NCI-H226 (cell line): ENCODE data around the gene HOXA4.

Experiments
- DNase-seq: peaks from one replicate; pipeline ENCODE4 v3.0.0-alpha.2; 2015

HOXA4 gene

GRCh38 chr7:27146491-27147198 lies 16.1 kb upstream of the HOXA4 start:
- DNase-seq: no peak

- no peak for DNase-seq
Measured at GRCh38 chr7:27145914-27146412, 15.4 kb upstream of the HOXA4 start.

DNA sequence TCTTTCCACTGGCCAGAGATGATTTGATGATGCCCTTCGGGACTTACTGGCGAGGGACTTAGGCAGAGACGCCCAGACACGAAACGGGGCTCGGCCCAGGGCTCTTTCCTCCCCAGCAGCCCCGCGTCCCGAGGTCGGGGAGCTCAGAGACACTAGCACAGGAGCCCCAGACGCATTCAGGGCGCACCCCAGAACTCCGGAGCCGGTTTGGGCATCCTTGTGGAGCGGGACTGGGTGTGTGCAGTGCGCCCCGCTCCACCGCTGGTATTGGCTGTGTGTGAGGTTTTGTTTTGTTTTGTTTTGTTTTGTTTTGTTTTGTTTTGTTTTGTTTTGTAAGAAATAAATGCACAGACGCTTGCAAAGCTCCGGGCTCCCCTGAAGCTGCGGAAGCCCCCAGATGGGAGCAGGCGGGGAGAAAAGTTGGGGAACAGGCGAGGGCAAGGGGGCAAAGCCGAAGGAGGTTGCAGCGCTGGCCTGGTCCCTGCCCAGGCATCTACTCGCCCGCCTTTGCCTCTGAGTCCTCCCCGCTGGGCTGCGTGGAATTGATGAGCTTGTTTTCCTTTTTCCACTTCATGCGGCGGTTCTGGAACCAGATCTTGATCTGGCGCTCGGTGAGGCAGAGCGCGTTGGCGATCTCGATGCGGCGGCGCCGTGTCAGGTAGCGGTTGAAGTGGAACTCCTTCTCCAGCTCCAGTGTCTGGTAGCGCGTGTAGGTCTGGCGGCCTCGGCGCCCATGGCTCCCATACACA lies 14.8 kb upstream of the HOXA4 start:
- no peak for DNase-seq

GRCh38 chr7:27144781-27145164 lies 14.2 kb upstream of the HOXA4 start:
- no peak for DNase-seq

DNA sequence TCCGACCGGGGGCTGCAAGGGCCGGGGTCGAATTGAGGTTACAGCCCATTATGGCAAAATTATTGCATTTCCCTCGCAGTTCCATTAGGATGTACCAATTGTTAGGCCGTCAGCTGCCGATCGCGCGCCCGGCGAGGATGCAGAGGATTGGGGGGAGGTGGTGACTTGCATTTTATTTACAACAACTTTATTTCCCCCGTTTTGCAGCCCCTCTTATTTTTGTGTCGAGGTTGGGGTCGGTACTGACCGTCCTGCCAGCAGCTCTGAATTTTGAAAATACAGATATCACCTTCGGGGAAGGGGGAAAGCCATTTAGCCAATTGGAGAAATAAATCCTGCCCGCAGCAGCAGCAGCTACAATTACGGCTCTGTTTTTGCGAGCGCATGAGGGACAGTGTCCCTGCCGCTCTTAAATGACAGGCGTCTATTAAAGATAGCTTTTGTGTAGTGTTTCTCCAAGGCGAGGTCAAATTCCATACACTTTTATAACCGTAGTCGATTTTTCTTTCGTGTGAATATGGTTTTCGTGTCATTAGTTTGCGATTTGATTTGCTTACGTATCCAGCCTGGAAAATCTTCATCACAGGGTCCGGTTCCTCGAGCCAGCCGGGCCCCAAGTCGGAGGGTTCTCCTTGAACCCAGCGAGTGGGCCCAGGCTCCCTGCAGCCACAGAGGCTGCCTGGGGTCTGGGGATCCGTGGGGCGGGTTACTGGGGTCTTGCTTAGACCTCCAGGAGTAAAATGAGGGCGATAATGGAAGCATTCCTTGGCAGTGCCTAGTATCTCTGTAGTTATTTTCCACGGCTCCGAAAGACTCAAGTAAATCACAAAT lies 13.6 kb upstream of the HOXA4 start:
- no peak for DNase-seq

DNA sequence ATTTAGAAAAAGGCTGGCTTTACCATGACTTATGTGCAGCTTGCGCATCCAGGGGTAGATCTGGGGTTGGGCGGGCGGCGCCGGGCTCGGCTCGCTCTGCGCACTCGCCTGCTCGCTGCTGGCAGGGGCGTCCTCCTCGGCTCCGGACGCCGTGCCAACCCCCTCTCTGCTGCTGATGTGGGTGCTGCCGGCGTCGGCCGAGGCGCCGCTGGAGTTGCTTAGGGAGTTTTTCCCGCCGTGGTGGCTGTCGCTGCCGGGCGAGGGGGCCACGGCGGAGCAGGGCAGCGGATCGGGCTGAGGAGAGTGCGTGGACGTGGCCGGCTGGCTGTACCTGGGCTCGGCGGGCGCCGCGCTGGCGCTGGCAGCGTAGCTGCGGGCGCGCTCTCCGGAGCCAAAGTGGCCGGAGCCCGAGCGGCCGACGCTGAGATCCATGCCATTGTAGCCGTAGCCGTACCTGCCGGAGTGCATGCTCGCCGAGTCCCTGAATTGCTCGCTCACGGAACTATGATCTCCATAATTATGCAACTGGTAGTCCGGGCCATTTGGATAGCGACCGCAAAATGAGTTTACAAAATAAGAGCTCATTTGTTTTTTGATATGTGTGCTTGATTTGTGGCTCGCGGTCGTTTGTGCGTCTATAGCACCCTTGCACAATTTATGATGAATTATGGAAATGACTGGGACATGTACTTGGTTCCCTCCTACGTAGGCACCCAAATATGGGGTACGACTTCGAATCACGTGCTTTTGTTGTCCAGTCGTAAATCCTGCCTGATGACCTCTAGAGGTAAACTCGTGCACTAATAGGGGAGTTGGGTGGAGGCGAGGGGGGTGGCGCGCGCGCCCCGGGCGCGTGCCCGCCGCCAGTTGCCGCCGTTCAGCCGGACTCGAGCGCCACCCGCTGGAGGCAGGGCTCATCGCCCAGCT lies 12.7 kb upstream of the HOXA4 start, which contains the start of gene HOXA5:
Gene HOXA5 (minus strand): TSS at position 659 of the 927 bp plus-strand sequence. CDS start 74 bp downstream, at position 585.
- peak; percentile 100 for DNase-seq

DNA sequence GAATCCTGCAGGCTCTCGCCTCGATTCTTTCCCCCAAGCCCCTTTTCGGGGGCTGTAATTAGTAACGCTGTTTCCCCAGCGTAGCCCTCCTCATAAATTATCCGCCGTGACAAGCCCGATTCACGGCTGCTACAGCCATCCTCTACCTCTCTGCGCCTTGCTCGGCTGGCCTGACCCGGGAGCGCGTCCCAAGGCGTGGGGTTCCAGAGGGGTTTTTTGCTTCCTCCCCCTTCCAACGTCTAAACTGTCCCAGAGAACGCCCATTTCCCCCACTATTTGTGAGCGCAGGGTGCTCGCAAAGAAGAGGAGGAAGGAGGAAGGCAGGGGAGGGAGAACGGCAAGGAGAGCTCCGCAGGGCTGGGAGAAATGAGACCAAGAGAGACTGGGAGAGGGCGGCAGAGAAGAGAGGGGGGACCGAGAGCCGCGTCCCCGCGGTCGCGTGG lies 12.0 kb upstream of the HOXA4 start:
- peak; percentile 26 for DNase-seq

DNA sequence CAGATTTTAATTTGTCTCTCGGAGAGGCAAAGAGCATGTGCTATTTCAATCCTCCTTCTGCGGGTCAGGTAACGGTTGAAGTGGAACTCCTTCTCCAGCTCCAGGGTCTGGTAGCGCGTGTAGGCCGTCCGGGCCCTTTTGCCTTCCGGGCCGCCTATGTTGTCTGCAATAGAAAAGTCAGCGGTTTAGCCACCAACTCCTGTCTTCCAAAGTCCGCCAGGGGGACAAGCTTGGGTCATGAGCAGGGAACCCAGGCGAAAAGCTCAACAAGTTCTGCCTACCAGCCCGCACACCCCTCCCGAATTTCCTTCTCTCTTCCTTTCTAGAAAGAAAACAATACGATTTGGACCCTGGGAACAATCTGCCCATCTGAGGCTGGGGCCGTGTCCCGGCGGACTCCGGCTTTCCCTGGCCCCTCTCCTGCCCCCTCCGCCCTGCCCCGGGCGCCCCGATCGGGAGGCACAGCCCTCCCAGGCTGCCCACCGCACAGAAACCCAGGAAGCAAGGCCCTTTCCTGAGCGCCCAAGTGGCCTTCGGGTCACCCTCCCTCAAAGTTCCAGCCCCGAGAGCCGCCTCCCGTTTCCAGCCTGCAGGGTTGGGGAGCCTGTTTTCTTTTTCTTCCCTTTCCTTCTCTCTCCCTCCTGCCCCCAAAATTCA lies 11.5 kb upstream of the HOXA4 start:
- DNase-seq: peak; percentile 56

- no peak for DNase-seq
Measured at GRCh38 chr7:27141137-27141922, 10.8 kb upstream of the HOXA4 start.

DNA sequence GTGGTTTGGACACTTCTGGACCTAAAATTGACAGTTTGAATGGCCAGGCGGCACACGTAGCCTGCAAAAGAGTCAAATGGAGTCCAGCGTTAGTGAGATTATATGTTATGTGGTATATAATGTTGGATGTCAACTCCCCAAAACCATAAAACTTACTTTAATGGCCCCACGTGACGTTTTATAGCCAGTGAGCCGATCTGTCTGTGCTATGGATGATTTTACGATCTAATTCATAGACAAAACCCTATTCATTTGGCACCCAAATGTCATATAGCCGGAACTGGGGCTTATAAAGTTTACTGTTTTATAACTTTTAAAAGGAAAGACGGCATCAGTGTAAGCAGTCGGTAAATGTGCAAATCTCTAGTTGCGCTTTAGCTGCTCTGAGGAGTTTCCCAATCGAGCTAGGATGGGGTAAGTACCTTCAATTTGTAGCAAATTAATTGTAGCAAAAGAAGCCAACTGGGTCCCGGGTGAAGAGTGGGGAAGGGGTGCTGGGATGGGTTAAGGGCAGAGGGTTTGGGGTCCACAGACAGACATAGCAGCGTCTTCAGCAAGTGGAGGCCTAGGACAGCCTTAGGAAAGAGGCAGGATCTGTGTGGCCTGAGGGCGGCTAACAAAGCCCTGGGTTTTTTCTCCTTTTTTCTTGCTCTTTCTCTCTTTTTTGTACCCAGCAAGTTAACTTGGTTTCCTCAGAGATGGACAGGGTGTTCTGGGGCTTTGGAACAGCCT lies 9.7 kb upstream of the HOXA4 start:
- DNase-seq: no peak

DNA sequence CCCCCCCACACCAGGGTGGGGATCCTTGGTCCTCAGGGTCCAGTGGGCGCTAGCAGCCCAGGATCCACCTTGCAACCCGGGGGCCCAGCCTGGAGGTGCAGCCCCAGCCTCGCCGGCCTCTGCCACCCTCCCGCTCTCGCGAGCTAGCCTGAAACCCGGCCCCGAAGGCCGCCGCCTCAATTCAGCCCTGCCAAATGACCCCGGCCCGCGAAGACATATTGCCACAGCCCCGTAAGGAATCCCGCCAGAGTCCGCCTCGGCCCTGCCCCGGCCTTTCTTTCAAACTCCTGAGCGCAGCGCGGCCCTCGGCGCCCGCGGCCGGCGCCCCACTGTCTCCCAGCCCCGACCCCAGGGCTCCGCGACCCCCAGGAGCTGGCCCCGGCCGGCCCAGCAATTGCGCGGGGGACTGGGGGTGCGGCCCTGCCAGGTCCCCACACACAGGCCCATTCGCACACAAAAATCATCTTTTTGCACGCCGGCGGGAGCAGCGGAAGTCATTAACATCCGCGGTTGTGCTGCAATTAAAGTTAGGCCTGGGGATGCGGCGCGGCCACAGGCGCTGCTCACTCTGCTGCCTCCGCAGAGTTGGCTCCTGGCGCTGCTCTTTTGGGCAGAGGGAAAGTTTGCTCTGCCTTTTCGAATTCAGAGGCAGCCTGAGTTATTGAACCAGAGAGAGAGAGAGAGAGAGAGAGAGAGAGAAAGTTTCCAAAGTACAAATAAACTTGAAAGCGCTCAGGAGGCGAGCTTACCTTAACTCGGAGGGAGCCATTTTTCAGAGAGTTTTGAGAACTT lies 9.0 kb upstream of the HOXA4 start:
- no peak for DNase-seq

GRCh38 chr7:27138985-27139333 lies 8.4 kb upstream of the HOXA4 start:
- DNase-seq: no peak

DNA sequence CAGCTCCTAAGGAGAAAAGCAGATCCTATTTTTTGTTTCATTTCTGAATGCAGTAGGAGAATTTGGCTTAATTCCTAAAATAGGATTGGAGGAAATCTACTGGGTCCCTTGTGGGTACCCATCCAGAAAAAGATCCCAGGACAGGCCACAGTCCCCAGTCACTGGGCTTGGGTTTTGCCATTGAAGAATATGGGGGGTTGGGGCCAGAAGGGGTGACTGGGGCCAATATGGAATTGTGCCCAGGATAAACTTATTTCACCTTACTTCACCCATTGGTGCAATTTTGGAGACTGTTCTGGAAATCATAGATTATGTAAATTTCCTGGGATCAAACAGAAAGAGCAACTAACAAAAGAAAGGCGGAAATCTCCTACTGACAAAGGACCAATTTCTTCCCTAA lies 7.9 kb upstream of the HOXA4 start:
- no peak for DNase-seq

- DNase-seq: no peak
Measured at GRCh38 chr7:27137640-27138315, 7.2 kb upstream of the HOXA4 start.

DNA sequence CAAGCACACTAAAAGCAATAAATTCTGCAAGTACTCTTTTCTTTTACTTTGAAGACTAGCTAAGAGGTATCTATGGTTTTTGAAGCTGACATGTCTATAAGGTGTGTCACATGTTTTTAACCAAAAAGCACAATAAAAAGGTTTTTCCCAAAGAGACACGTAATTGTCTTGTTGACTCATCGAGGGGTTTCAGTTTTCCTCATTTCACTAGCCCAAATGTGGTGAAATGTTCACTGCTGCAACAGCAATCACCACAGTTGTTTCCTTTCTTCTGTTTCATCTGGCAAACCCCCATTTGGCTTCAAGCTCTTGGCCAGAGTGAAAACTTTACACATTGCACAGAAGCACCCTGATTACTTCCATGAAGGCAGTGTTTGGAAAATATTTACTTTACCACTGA lies 3.8 kb upstream of the HOXA4 start:
- peak; percentile 91 for DNase-seq

DNA sequence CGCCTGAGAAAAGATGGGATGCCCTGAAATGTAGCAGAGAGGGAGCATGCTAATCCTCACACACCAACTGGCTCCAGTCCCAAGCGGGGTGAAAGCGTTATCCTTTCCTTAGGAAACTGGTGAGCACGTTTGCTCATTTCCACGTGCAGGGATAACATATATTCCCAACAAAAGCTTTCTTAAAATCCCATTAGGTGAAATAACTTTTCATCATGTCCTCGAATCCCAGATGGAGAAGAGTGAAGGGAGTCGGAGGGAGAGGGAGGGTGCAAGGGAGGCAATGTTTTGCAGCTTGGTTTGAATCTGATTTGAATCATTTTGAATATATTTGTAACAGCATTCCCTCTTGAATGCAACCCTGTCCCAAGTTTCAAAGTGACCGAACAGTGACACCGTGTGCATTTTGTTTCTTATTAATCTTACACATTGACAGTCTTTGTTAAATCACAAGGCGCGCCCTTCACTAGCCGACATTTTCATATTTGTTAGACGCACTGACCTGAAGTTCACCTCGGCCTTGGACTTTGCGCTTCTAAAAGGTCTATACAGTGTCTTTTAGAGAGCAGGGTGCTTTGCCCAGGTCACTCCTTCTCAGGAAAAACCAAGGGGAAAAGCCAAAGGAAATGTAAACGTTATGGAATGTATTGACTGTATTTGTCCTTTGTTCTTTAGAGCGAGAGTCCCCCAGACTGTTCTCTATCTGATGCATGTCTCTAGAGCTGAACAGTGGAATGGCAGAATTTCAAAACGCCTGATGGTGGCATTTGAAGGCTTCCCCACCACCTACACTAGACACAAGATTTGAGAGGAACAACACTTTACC lies 3.1 kb upstream of the HOXA4 start:
- DNase-seq: no peak

DNA sequence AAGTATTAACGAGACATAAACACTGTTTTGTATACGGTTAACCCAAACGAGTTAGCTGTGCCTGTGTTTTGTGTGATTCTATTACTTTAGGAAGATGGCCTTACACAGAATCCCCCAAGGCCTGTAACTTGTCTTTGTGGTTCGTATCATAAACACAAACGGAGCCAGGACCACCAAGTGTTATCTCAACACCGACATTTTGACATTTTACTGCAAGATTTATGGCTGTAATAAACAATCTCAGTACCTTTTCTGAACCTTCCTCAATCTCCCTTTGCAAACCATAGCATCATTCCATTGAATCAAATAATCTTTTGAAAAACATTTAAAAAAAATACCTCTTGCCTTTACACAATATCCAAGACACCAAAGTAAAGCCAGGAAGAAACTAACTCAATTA lies 2.4 kb upstream of the HOXA4 start:
- DNase-seq: no peak

- DNase-seq: no peak
Measured at GRCh38 chr7:27132214-27132613, 1.7 kb upstream of the HOXA4 start.
